K562 (cell line): ENCODE results near the gene CUL4B. TPM values are rescaled to one million over a fixed set of nuclear protein-coding genes. Genes with fewer than 3 reads are reported as not detected.
A peak's percentile ranks its signal among the peaks of the same experiment; 100 is the strongest.

Source experiments
- DACH1 ChIP-seq: fragments of 450-650 bp; IDR thresholded peaks from 2 replicates; pipeline ENCODE4 v1.6.1; 2018; ENCODE audit not compliant: partially characterized antibody
- ELF1 ChIP-seq: fragments of 200-800 bp; sonication (Bioruptor generic); IDR thresholded peaks from 2 replicates; pipeline ENCODE4 v1.6.1; 2016; ENCODE audit warnings: missing genetic modification characterization, missing compliant biosample characterization
- ESRRA ChIP-seq: fragments of 450-650 bp; IDR thresholded peaks from 2 replicates; pipeline ENCODE4 v1.6.1; 2014; ENCODE audit warnings: low read depth, mild to moderate bottlenecking, moderate library complexity, borderline replicate concordance
- FOXM1 ChIP-seq, 2 experiments: fragments of 450-650 bp in 1 of 2; sonication (generic) in 1 of 2; formaldehyde crosslinking in 1 of 2; IDR thresholded peaks; 2 replicates each; pipeline versions ENCODE4 v1.6.1 to v1.9.0; 2017 to 2022; ENCODE audit warnings: low read depth in 2 of 2, mild to moderate bottlenecking in 2 of 2, missing genetic modification reagents in 1 of 2, moderate library complexity in 1 of 2
- FOXP1 ChIP-seq: sonication (generic); formaldehyde crosslinking; IDR thresholded peaks from 2 replicates; pipeline ENCODE4 v1.8.0; 2022; ENCODE audit warnings: mild to moderate bottlenecking, missing genetic modification reagents
- MEF2A ChIP-seq: IDR thresholded peaks from 2 replicates; pipeline ENCODE4 v1.6.1; 2011; ENCODE audit warnings: low read depth, mild to moderate bottlenecking, low read length, moderate library complexity; ENCODE audit not compliant: control insufficient read depth
- RB1 ChIP-seq: fragments of 450-650 bp; IDR thresholded peaks from 2 replicates; pipeline ENCODE4 v1.6.1; 2017; ENCODE audit warnings: low read depth, mild to moderate bottlenecking
- RNF2 ChIP-seq: sonication (generic); IDR thresholded peaks from 2 replicates; pipeline ENCODE4 v1.6.1; 2016
- RNF219 ChIP-seq: fragments of 250-450 bp; sonication (Bioruptor Pico); IDR thresholded peaks from 2 replicates; pipeline ENCODE4 v1.5.0; 2022; ENCODE audit warnings: mild to moderate bottlenecking
- SAFB ChIP-seq: fragments of 200-400 bp; formaldehyde crosslinking; IDR thresholded peaks from 2 replicates; pipeline ENCODE4 v1.6.1; 2017; ENCODE audit warnings: low read depth, low read length, borderline replicate concordance
- TBP ChIP-seq: optimal IDR thresholded peaks from 2 replicates; pipeline ENCODE3; 2011; ENCODE audit warnings: low read depth, low read length, improper control_type of control experiment
- TCF7 ChIP-seq: sonication (generic); IDR thresholded peaks from 2 replicates; pipeline ENCODE4 v1.6.1; 2016; ENCODE audit warnings: antibody characterized with exemption, borderline replicate concordance
- TFAM ChIP-seq: fragments of 250-450 bp; sonication (Bioruptor Pico); conservative IDR thresholded peaks from 2 replicates; pipeline ENCODE4 v1.5.0; 2021; ENCODE audit warnings: mild to moderate bottlenecking, moderate library complexity
- ZNF232 ChIP-seq: sonication (generic); formaldehyde crosslinking; IDR thresholded peaks from 2 replicates; pipeline ENCODE4 v1.8.0; 2022; ENCODE audit warnings: mild to moderate bottlenecking, missing genetic modification reagents
- ZNF507 ChIP-seq: conservative IDR thresholded peaks from 2 replicates; pipeline ENCODE4 v1.6.1; 2017; ENCODE audit warnings: missing genetic modification characterization, missing compliant biosample characterization
- ZNF740 ChIP-seq, 3 experiments: fragments of 200-800 bp in 1 of 3; sonication (Bioruptor generic) in 1 of 3; sonication (generic) in 1 of 3; formaldehyde crosslinking in 1 of 3; IDR thresholded peaks; 2 replicates each; pipeline versions ENCODE4 v1.6.1 to v1.8.0; 2016 to 2022; ENCODE audit warnings: mild to moderate bottlenecking in 2 of 3, missing compliant biosample characterization in 2 of 3, missing genetic modification characterization in 2 of 3, missing genetic modification reagents in 1 of 3
- polyA plus RNA-seq, 8 experiments: library from polyadenylated mRNA; depleted of rRNA in 4 of 8; stranded (reverse) in 5 of 8; unstranded in 3 of 8; fragments of >200 nt; fragmentation: Nextera tagmentation in 2 of 8; fragmentation: Illumina TruSeq in 1 of 8; extraction: Ambion mirVana in 2 of 8; extraction: Trizol in 1 of 8; gene quantifications; 2 replicates each; pipeline versions ENCODE4 v1.2.1 to v1.2.3, GENCODE V29; 2011 to 2014; ENCODE audit warnings: inconsistent platforms in 1 of 8, missing spikeins in 1 of 8
- total RNA-seq, 7 experiments: library from RNA; depleted of rRNA in 6 of 7; stranded (reverse); fragments of >200 nt in 6 of 7; fragmentation: Illumina TruSeq in 2 of 7; extraction: Trizol in 2 of 7; gene quantifications; 2 replicates each; pipeline versions ENCODE4 v1.2.1 to v1.2.3, GENCODE V29; 2011 to 2021; ENCODE audit warnings: low replicate concordance in 1 of 7
- TF ChIP-seq, protein P1 (sequence below): sonication (generic); formaldehyde crosslinking; IDR thresholded peaks from 2 replicates; pipeline ENCODE4 v1.8.0; 2023; ENCODE audit warnings: mild to moderate bottlenecking, missing genetic modification reagents

CUL4B gene
- total and polyA plus RNA-seq, 9 of the 15 experiments (the other 6 are each of a cell fraction or from before 2014, with no cell fraction given) = 15.0 to 41.7 (median 37.5) TPM

GRCh38 chrX:120560842-120561633 is at the start of gene CUL4B (continued):
- TF ChIP-seq RNF219 (CRISPR knock-in tag) (no peak), DACH1 (no peak), ELF1 (tag) (peak; percentile 85), ZNF507 (tag) (no peak), RB1 (0 out of 2 replicates have a peak, but pooled peaks have one; percentile 45), SAFB (no peak), FOXP1 (CRISPR knock-in tag) (0 out of 2 replicates have a peak, but pooled peaks have one; percentile 47), FOXM1 (IDR thresholded peaks at IDR 0.05; ENCODE audit: low read depth) (no peak), FOXM1 (CRISPR knock-in tag; IDR thresholded peaks at IDR 0.05; ENCODE audit: low read depth) (no peak), ZNF740 (CRISPR knock-in tag; IDR thresholded peaks at IDR 0.05) (peak; percentile 98), ZNF740 (tag; IDR thresholded peaks at IDR 0.05) (peak in 1 of 2 experiments; percentile 91; a peak in 2 of 4 replicates), MEF2A (no peak), TFAM (CRISPR knock-in tag) (no peak), TBP (peak; percentile 41), RNF2 (peak; percentile 21; the same call in 1 of the 2 replicates), ZNF232 (CRISPR knock-in tag) (no peak), TCF7 (no peak), ESRRA (peak; percentile 34; the same call in 1 of the 2 replicates)
- TF ChIP-seq, protein P1, sequence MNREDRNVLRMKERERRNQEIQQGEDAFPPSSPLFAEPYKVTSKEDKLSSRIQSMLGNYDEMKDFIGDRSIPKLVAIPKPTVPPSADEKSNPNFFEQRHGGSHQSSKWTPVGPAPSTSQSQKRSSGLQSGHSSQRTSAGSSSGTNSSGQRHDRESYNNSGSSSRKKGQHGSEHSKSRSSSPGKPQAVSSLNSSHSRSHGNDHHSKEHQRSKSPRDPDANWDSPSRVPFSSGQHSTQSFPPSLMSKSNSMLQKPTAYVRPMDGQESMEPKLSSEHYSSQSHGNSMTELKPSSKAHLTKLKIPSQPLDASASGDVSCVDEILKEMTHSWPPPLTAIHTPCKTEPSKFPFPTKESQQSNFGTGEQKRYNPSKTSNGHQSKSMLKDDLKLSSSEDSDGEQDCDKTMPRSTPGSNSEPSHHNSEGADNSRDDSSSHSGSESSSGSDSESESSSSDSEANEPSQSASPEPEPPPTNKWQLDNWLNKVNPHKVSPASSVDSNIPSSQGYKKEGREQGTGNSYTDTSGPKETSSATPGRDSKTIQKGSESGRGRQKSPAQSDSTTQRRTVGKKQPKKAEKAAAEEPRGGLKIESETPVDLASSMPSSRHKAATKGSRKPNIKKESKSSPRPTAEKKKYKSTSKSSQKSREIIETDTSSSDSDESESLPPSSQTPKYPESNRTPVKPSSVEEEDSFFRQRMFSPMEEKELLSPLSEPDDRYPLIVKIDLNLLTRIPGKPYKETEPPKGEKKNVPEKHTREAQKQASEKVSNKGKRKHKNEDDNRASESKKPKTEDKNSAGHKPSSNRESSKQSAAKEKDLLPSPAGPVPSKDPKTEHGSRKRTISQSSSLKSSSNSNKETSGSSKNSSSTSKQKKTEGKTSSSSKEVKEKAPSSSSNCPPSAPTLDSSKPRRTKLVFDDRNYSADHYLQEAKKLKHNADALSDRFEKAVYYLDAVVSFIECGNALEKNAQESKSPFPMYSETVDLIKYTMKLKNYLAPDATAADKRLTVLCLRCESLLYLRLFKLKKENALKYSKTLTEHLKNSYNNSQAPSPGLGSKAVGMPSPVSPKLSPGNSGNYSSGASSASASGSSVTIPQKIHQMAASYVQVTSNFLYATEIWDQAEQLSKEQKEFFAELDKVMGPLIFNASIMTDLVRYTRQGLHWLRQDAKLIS = peak; percentile 55
